ENCODE measurements around the gene FAM98C.

Gene FAM98C

DNA sequence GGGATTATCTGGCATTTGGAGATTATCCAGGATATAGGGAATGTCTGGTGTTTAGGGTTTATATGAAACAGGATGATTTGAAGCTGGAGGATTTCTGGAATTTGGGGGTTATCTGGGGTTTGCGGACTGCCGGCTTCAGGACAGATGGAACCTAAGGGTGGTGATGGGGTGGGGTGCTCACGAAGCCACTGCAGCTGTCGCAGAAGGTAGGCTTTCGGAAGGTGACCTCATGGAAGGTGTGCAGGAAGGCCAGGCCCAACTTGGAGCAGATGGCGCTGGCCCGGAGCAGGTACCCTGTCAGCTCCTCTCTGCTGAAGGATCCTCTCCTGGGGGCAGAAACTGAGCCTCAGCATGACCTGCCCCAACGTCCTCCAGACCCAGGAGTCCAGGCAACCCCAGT lies 9.6 kb downstream of the FAM98C start:
- no peak for TF ChIP-seq ZFX (IDR thresholded peaks at IDR 0.05; ENCODE audit: borderline replicate concordance)
- TF ChIP-seq, protein P1, sequence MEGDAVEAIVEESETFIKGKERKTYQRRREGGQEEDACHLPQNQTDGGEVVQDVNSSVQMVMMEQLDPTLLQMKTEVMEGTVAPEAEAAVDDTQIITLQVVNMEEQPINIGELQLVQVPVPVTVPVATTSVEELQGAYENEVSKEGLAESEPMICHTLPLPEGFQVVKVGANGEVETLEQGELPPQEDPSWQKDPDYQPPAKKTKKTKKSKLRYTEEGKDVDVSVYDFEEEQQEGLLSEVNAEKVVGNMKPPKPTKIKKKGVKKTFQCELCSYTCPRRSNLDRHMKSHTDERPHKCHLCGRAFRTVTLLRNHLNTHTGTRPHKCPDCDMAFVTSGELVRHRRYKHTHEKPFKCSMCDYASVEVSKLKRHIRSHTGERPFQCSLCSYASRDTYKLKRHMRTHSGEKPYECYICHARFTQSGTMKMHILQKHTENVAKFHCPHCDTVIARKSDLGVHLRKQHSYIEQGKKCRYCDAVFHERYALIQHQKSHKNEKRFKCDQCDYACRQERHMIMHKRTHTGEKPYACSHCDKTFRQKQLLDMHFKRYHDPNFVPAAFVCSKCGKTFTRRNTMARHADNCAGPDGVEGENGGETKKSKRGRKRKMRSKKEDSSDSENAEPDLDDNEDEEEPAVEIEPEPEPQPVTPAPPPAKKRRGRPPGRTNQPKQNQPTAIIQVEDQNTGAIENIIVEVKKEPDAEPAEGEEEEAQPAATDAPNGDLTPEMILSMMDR (IDR thresholded peaks at IDR 0.05): no peak
- H3K27ac ChIP-seq: no peak overlapping the region

DNA sequence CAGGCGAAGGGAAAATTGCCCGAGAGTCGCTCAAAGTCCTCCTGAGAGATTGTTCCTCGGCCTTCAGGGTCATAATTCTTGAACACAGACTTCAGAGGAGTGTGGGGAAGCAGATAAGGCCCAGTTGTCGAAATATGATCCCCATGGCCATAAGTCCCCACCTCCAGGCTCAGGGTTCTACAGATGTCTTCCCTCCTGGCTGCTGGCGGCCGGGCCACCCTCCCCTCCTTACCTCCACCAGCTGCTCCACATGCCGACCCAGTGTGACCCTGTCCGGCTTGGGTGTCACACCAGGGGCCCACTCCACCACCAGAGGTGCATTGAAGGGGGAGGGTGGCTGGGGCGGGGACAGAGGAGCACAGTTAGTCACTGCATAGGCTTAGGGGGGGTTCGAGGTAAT lies 10.1 kb downstream of the FAM98C start:
- TF ChIP-seq, protein P1 (IDR thresholded peaks at IDR 0.05): no peak
- TF ChIP-seq ZFX (IDR thresholded peaks at IDR 0.05; ENCODE audit: borderline replicate concordance): no peak
- H3K27ac ChIP-seq: no peak overlapping the region

DNA sequence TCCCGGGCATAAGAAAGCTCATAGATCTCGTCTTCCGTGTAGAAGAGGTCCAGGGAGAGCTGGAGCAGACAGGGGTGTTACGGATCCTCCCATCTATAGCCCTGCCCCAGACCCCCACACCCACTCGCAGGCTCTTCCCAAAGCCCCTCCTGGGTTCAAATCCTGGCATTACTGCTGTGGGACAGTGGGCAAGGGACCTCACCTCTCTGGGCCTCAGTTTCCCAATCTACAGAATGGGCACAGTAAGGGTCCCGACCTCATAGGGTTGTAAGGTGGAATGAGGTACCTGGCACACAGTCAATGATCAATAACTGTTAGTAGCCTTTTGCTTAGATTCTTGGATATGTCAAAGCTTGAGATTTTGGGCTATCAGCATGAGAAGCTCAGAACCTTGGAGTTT lies 10.5 kb downstream of the FAM98C start:
- no peak overlapping the region for H3K27ac ChIP-seq
- TF ChIP-seq, protein P1 (IDR thresholded peaks at IDR 0.05): no peak
- TF ChIP-seq ZFX (IDR thresholded peaks at IDR 0.05; ENCODE audit: borderline replicate concordance): no peak

DNA sequence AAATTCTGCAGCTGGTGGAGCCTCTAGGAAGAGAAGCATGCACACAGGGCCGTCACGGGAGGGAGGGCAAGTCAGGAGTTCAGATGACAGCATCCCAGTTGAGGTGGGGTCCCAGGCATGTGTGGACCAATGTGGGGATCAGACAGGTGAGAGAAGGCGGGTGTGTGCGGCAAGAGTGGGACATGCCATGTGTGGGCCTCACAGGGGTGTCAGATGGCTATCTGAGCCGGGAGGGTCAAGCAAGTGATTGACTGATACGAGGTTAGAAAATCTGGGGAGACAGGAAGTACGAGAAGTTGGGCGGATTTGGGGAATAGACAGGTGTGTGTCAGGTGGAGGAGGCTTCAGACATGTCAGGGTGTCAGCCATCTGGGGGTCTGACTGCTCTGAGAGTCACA lies 14.3 kb downstream of the FAM98C start:
- no peak overlapping the region for H3K27ac ChIP-seq
- TF ChIP-seq, protein P1 (IDR thresholded peaks at IDR 0.05): no peak
- no peak for TF ChIP-seq ZFX (IDR thresholded peaks at IDR 0.05; ENCODE audit: borderline replicate concordance)

DNA sequence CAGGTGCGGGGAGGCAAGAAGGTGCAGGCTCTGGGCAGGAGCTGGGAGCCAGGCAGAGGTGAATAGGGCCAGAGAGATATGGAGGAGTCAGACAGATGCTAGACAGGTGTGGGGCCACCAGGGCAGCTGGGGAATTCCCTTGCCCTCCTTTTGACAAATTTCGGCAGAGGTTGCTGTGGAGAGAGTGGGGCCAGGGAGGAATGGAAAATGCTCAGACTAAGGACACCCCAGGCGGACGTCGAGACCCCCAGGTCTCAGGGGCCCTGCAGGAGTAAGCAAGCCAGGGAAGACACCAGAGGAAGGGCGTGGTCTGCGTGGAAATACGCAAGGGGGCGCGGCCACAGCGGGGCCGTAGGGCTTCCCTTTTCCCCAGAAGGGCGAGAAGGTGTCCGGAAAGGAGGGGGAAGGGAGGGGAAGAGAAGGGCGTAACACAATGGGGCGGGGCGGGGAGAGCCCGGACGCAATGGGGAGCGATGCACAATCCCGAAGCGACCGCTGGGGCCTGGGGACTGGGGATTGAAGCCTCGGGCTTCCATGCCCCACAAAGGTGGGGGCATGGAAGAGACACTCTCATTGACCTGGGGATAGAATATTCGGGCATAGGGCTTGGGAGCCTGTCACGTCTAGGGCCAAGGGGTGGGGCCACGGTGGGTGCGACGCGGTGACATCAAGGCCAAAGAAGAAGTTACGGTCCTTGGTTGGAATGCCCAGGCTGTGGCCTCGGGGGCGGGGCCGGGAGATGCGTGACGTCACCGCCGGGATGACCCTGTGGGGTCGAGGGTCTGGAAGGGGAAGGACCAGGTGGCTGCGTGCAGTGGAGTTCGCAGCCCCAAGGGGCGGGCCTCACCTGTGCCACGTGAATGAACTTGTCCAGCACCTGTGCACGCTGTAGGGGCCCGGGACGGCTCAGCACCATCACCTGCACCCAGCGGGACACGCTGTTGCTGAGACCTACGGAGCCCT lies 14.9 kb downstream of the FAM98C start:
- H3K27ac ChIP-seq: no peak overlapping the region
- TF ChIP-seq, protein P1 (IDR thresholded peaks at IDR 0.05): peak; percentile 13; the same call in 1 of the 2 replicates
- TF ChIP-seq ZFX (IDR thresholded peaks at IDR 0.05; ENCODE audit: borderline replicate concordance): no peak

DNA sequence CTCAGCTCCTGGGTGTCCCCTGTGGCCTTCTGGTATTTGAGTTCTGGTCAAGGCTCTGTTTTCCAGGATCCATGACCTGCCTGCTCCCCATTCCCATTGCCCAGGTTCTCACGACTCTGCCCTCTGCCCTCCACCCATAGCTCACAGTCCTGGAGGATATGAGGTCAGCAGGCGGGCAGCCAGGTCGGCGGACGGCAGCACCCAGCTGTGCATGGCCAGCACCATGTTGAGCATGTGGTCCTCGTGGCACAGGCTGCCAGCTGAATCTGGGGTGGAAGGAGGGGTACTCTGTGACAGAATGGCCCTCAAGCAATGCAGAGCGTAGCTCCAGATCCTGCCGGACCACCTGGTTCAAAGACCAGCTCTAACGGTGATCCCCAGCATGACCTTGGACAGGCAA lies 18.0 kb downstream of the FAM98C start:
- TF ChIP-seq ZFX (IDR thresholded peaks at IDR 0.05; ENCODE audit: borderline replicate concordance): no peak
- TF ChIP-seq, protein P1 (IDR thresholded peaks at IDR 0.05): no peak
- H3K27ac ChIP-seq: no peak overlapping the region

DNA sequence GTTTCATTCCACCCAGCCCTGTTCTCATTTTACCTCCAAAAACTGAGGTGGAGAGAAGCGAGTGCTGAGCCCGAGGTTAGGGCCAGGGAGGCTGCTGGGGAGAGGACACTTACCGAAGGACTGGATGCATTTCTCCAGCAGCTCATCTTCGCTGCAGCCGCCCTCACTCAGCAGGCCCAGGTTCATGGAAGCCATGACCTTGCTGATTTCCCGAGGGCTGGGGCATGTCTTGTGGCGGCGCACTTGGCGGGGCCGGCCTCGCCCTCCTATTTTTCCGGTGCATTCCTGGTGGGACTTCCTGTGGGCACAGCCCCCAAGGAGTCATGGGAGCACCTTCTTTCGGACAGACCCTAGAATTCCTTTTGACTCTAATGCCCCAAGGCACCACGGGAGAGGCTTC lies 19.0 kb downstream of the FAM98C start:
- TF ChIP-seq, protein P1 (IDR thresholded peaks at IDR 0.05): no peak
- no peak for TF ChIP-seq ZFX (IDR thresholded peaks at IDR 0.05; ENCODE audit: borderline replicate concordance)
- H3K27ac ChIP-seq: no peak overlapping the region

Measured in 22Rv1 (cell line).